ENCODE data around the gene COX10. TPM values are rescaled to one million over a fixed set of nuclear protein-coding genes. Genes with fewer than 3 reads are reported as not detected.

COX10 gene
- total RNA-seq, 4 donors from 2014 or later = 12.5 to 36.0 (median 24.3) TPM

- no peak overlapping the region for H3K27ac ChIP-seq
- no peaks in the 10 kb centered on the region for H3K36me3 ChIP-seq
- H3K4me1 ChIP-seq = peaks cover 0 to 2% (median 0%) of the 10 kb centered on the region in 3 donors
- no peaks in the 10 kb centered on the region for H3K9me3 ChIP-seq
- 90 to 92% methylated on average over 7 of the region's 7 CpGs for WGBS, 2 donors
- DNase-seq = no peak
- TF ChIP-seq POLR2A (IDR thresholded peaks at IDR 0.05) = no peak
- TF ChIP-seq CTCF (IDR thresholded peaks at IDR 0.05) = no peak
- H3K4me3 ChIP-seq = no peak overlapping the region
- no peaks in the 10 kb centered on the region for H3K27me3 ChIP-seq
- intact Hi-C loops (cut with DNase I) = no loop called here
Measured at GRCh38 chr17:14138649-14139048, 69.3 kb downstream of the COX10 start.

GRCh38 chr17:14143688-14144087, 74.4 kb downstream of the COX10 start:
- TF ChIP-seq POLR2A (IDR thresholded peaks at IDR 0.05) (no peak), CTCF (IDR thresholded peaks at IDR 0.05) (no peak)
- no peaks in the 10 kb centered on the region for H3K27me3 ChIP-seq
- no peak for DNase-seq
- H3K4me1 ChIP-seq = peaks cover 0 to 7% (median 0%) of the 10 kb centered on the region in 3 donors
- no peaks in the 10 kb centered on the region for H3K36me3 ChIP-seq
- H3K27ac ChIP-seq = no peak overlapping the region
- WGBS, 2 donors = 49 to 69% methylated on average over 3 of the region's 3 CpGs
- H3K4me3 ChIP-seq = no peak overlapping the region
- no peaks in the 10 kb centered on the region for H3K9me3 ChIP-seq
- intact Hi-C loops (cut with DNase I) = no loop called here

GRCh38 chr17:14144508-14144907, 75.2 kb downstream of the COX10 start:
- Histone ChIP-seq H3K4me3 (no peak overlapping the region), H3K4me1 (peaks cover 0 to 7% (median 0%) of the 10 kb centered on the region in 3 donors), H3K27ac (no peak overlapping the region), H3K9me3 (no peaks in the 10 kb centered on the region), H3K27me3 (no peaks in the 10 kb centered on the region), H3K36me3 (no peaks in the 10 kb centered on the region)
- no peak for TF ChIP-seq POLR2A (IDR thresholded peaks at IDR 0.05)
- TF ChIP-seq CTCF (IDR thresholded peaks at IDR 0.05) = no peak
- intact Hi-C loops (cut with DNase I) = no loop called here
- WGBS, 2 donors = 49 to 67% methylated on average over 4 of the region's 4 CpGs
- DNase-seq = no peak

- H3K9me3 ChIP-seq = no peaks in the 10 kb centered on the region
- WGBS, 2 donors = 63 to 86% methylated on average over 5 of the region's 5 CpGs
- DNase-seq = no peak
- no peaks in the 10 kb centered on the region for H3K27me3 ChIP-seq
- H3K36me3 ChIP-seq = no peaks in the 10 kb centered on the region
- intact Hi-C loops (cut with DNase I) = no loop called here
- TF ChIP-seq CTCF (IDR thresholded peaks at IDR 0.05) = no peak
- TF ChIP-seq POLR2A (IDR thresholded peaks at IDR 0.05) = no peak
- no peaks in the 10 kb centered on the region for H3K4me1 ChIP-seq
- H3K4me3 ChIP-seq = no peak overlapping the region
- H3K27ac ChIP-seq = no peak overlapping the region
Measured at GRCh38 chr17:14149751-14150150, 80.4 kb downstream of the COX10 start.

GRCh38 chr17:14150619-14151018, 81.3 kb downstream of the COX10 start:
- DNase-seq = no peak
- Histone ChIP-seq H3K4me3 (no peak overlapping the region), H3K27me3 (no peaks in the 10 kb centered on the region), H3K4me1 (no peaks in the 10 kb centered on the region), H3K27ac (no peak overlapping the region), H3K9me3 (no peaks in the 10 kb centered on the region), H3K36me3 (no peaks in the 10 kb centered on the region)
- WGBS, 2 donors = 68 to 80% methylated on average over 2 of the region's 2 CpGs
- intact Hi-C loops (cut with DNase I) = no loop called here
- no peak for TF ChIP-seq POLR2A (IDR thresholded peaks at IDR 0.05)
- no peak for TF ChIP-seq CTCF (IDR thresholded peaks at IDR 0.05)

Data from esophagus squamous epithelium (tissue), 5 donors.